HG03565 (cell line): Measurements from ENCODE around the gene CD8B.
"Not testable (repeated sequence)": the region's sequence is repeated elsewhere in the genome, so short reads cannot be mapped to it uniquely, and the experiment has no call there.

Experiments used
- ATAC-seq: cut with Tn5 transposase; IDR thresholded peaks from one replicate; pipeline ENCODE4 v1.9.1; 2021; ENCODE audit warnings: mild to moderate bottlenecking, moderate library complexity; ENCODE audit not compliant: unreplicated experiment

Gene CD8B

GRCh38 chr2:86836915-86837695 is 24.6 kb downstream of the CD8B start:
- not testable (repeated sequence) for ATAC-seq

- ATAC-seq, result not testable (repeated sequence)
Measured at GRCh38 chr2:86835548-86835889, 26.2 kb downstream of the CD8B start.

- ATAC-seq, result no peak
Measured at GRCh38 chr2:86833315-86833714, 28.4 kb downstream of the CD8B start.

- no peak for ATAC-seq
Measured at GRCh38 chr2:86832334-86833096, 29.2 kb downstream of the CD8B start.

- ATAC-seq, result no peak
Measured at GRCh38 chr2:86831537-86831936, 30.1 kb downstream of the CD8B start.

GRCh38 chr2:86826951-86827350 is 34.7 kb downstream of the CD8B start:
- no peak for ATAC-seq

GRCh38 chr2:86825693-86826381 is 35.8 kb downstream of the CD8B start:
- no peak for ATAC-seq

GRCh38 chr2:86825036-86825692 is 36.5 kb downstream of the CD8B start:
- no peak for ATAC-seq

- no peak for ATAC-seq
Measured at GRCh38 chr2:86822668-86823345, 38.9 kb downstream of the CD8B start.

GRCh38 chr2:86821842-86822241 is 39.8 kb downstream of the CD8B start:
- ATAC-seq, result no peak

GRCh38 chr2:86821306-86821705 is 40.4 kb downstream of the CD8B start:
- ATAC-seq, result no peak

GRCh38 chr2:86818957-86819356 is 42.7 kb downstream of the CD8B start:
- ATAC-seq, result no peak

GRCh38 chr2:86818114-86818801 is 43.4 kb downstream of the CD8B start:
- ATAC-seq, result no peak

- ATAC-seq, result no peak
Measured at GRCh38 chr2:86815611-86816010, 46.1 kb downstream of the CD8B start.

- ATAC-seq, result no peak
Measured at GRCh38 chr2:86809481-86810121, 52.1 kb downstream of the CD8B start.

GRCh38 chr2:86808315-86809161 is 53.1 kb downstream of the CD8B start:
- peak; percentile 79 for ATAC-seq

- ATAC-seq, result peak; percentile 35
Measured at GRCh38 chr2:86807468-86808275, 54.0 kb downstream of the CD8B start.

- ATAC-seq, result no peak
Measured at GRCh38 chr2:86807133-86807467, 54.6 kb downstream of the CD8B start.
